Right forelimb (tissue), 1 donor: ENCODE results near the gene MAGEB6.
"Not testable (repeated sequence)": the region's sequence is repeated elsewhere in the genome, so short reads cannot be mapped to it uniquely, and the experiment has no call there.

Source experiments
- DNase-seq: peaks from one replicate; pipeline ENCODE4 v3.0.0-alpha.2; 2018

Gene MAGEB6

DNA sequence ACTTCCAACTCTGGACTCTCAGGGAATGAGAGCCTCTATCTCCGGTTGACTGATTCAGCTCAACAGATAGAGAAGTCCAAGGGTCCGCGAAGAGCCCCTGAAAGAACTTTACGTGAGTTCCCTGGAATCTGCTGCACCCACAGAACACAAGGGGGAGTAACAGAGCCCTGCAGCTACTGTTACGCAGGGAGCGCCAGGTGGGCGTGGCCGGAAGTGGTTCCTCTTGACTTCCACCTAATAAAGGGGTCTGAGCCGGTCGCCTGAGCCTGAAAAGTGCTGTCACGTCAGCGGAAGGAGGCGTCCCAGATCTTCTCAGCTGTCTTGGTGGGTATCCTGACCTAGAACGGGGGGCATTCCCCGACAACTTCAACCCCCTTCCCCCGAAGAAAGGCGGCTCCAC lies at the start of gene MAGEB6:
Gene MAGEB6 (plus strand): TSS at position 237 of the 400 bp plus-strand sequence. CDS start 1,407 bp downstream, outside the sequence.
- DNase-seq: no peak

- no peak for DNase-seq
Observed at GRCh38 chrX:26146024-26146423, 46.2 kb upstream of the MAGEB6 start.

DNA sequence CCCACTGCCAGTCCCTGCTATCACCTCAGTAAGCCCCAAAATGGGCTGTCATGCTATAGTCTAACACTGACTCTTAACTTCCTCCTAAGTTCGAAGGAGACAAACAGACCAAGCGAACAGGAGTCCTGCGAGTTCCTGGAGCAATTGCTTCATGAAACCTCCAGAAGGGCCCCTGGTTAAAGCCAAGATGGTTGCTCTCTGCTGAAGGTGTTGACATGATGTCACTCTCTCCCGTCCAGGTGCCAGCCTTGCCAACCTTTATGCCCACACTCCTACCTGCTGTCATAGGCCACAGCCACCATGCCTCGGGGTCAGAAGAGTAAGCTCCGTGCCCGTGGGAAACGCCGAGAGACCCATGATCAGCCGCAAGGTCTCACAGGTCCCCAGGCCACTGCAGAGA lies 31.9 kb upstream of the MAGEB6 start, which contains the start of gene MAGEB6B:
Gene MAGEB6B (plus strand): TSS at position 301 of the 400 bp plus-strand sequence. CDS start 0 bp downstream, at position 301.
- no peak for DNase-seq

DNA sequence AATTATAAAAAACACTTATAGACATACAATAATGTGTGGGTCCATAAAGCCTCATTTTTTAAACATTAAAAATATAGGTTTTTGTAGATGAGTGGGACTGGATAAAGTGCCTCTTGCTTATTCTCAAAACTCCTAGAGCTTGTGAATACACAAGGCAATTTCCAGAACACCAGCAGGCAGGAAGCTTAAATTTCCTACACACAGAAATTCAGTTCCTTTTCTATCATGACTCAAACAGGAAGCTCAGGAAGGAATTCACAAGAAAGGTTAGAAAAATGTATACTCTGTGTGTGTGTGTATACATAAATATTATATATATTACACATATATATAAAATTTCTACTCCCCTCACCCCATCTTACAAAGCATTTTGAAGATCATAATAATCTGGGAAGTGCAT lies 11.3 kb downstream of the MAGEB6 start:
- DNase-seq: no peak

GRCh38 chrX:26204717-26205116 lies 12.5 kb downstream of the MAGEB6 start:
- not testable (repeated sequence) for DNase-seq

DNA sequence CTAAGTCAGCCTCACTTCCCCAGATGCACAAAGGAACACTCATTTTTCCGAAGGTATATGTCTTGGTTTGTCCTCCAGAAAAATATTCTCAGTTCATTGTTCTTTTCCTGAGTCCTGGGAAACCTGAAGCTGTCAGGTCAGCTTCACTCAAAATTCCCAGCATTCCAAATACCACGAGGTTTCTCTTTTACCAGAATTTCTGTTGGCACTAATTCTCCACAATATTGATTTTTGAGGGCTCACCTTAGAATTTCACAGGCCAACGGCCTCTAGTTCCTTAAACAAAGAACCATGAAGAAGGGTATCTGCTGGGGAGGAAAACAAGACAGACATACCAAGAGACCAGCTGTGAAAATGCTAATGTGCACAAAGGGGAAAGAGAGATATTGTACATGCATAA lies 15.8 kb downstream of the MAGEB6 start:
- no peak for DNase-seq

DNA sequence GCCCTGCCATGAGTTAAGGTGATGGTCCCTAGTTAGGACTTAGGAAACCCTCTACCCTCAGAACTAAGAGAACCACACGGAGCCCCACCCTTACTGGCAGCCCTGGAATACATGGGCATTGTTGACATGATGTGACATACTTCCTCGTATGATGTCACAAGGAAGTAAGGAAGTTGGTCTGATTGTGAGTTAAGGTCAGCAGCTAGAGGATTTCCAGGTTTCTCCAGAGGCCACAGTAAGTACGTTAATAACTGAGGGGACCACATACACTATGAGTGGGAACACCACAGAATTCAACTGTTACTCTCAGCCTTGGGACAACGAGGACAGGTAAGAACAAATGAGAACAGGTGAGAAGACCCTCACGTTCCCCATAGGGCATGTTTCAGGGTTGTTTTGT lies 23.6 kb downstream of the MAGEB6 start, which contains the start of gene MAGEB5:
Gene MAGEB5 (plus strand): TSS at position 301 of the 400 bp plus-strand sequence. CDS start 1,133 bp downstream, outside the sequence.
- no peak for DNase-seq

GRCh38 chrX:26219351-26219750 lies 27.1 kb downstream of the MAGEB6 start:
- no peak for DNase-seq

DNA sequence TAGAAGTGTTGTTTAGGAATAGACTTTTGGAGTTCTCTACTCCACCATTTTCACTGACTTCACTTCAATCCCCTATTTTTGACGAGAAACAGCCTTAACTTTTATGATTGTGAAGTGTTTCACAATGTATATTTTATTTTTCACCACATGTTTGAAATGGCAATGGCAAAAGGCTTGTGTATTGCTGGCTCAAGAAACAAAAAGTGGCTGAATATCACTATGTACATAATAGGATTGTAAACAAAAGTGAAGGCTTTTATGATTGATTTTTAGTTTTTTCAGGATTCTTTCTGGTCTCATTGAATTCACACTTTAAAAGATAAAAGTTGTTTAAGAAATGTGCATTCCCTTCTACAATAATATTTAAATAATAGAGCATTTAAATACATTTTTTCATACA lies 41.9 kb downstream of the MAGEB6 start:
- no peak for DNase-seq
